ENCODE data around the gene KCNK7.

Gene KCNK7

DNA sequence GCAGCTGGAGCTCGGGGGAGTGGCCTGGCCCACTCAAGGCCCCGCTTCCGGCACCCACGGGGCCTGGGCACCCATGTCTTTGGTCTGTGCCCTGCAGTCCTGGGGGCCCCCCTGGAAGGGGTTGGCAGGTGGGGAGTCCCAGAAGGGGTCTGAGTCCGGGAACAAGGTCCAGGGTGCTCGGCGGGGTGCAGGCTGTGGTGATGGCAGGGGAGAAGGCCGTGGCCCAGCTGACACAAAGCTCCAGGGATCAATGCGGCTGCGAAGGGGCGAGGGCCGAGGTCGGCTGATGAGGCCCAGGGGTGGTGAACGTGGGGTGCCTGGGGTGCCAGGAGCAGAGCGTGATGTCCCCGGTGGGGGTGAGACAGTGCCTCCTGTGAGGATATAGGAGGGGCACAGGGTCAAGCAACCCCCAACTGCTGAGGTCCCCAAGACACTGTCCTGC, 2.7 kb upstream of the KCNK7 start:
- Histone ChIP-seq H3K27ac (no peak overlapping the region), H3K27me3 (ENCODE audit: insufficient read depth, low read depth) (no peaks in the 10 kb centered on the region), H3K4me3 (IDR thresholded peaks at IDR 0.05; ENCODE audit: insufficient read depth, low read depth, low read length) (no peak overlapping the region), H3K79me2 (ENCODE audit: insufficient read depth, low read depth) (no peaks in the 10 kb centered on the region), H3K9ac (no peak overlapping the region), H3K4me2 (no peak overlapping the region), H2AFZ (ENCODE audit: low read depth) (no peak overlapping the region), H4K20me1 (ENCODE audit: insufficient read depth) (no peaks in the 10 kb centered on the region), H3K4me1 (ENCODE audit: low read depth, poor library complexity, severe bottlenecking) (peaks cover 14% of the 10 kb centered on the region), H3K36me3 (ENCODE audit: insufficient read depth) (no peaks in the 10 kb centered on the region)
- TF ChIP-seq, protein P1, sequence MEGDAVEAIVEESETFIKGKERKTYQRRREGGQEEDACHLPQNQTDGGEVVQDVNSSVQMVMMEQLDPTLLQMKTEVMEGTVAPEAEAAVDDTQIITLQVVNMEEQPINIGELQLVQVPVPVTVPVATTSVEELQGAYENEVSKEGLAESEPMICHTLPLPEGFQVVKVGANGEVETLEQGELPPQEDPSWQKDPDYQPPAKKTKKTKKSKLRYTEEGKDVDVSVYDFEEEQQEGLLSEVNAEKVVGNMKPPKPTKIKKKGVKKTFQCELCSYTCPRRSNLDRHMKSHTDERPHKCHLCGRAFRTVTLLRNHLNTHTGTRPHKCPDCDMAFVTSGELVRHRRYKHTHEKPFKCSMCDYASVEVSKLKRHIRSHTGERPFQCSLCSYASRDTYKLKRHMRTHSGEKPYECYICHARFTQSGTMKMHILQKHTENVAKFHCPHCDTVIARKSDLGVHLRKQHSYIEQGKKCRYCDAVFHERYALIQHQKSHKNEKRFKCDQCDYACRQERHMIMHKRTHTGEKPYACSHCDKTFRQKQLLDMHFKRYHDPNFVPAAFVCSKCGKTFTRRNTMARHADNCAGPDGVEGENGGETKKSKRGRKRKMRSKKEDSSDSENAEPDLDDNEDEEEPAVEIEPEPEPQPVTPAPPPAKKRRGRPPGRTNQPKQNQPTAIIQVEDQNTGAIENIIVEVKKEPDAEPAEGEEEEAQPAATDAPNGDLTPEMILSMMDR (conservative IDR thresholded peaks at IDR 0.05; ENCODE audit: low read depth, low read length) = no peak

DNA sequence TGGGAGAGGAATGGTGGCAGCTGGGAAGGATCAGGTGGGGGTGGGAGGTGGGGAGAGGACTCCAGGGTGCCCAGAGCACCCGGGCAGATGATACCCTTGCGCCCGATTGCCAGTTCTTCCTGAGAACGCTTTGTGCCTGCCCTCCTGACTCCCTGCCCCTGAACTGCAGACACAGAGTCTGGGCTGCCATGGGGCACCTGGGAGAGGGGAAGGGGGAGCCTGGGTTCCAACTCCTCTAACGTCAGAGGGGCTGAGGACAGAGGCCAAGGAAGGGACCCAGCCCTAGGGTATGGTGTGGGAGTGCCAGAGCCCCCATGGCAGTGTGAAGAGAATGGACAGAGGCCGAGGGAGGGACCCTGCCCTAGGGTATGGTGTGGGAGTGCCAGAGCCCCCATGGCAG, 920 bp upstream of the KCNK7 start:
- no peak overlapping the region for H3K4me2 ChIP-seq
- H3K36me3 ChIP-seq (ENCODE audit: insufficient read depth) = no peaks in the 10 kb centered on the region
- no peaks in the 10 kb centered on the region for H3K27me3 ChIP-seq (ENCODE audit: insufficient read depth, low read depth)
- H3K4me1 ChIP-seq (ENCODE audit: low read depth, poor library complexity, severe bottlenecking) = peaks cover 14% of the 10 kb centered on the region
- no peaks in the 10 kb centered on the region for H4K20me1 ChIP-seq (ENCODE audit: insufficient read depth)
- H3K79me2 ChIP-seq (ENCODE audit: insufficient read depth, low read depth) = no peaks in the 10 kb centered on the region
- TF ChIP-seq, protein P1 (conservative IDR thresholded peaks at IDR 0.05; ENCODE audit: low read depth, low read length) = no peak
- H2AFZ ChIP-seq (ENCODE audit: low read depth) = no peak overlapping the region
- H3K4me3 ChIP-seq (IDR thresholded peaks at IDR 0.05; ENCODE audit: insufficient read depth, low read depth, low read length) = no peak overlapping the region
- no peak overlapping the region for H3K9ac ChIP-seq
- no peak overlapping the region for H3K27ac ChIP-seq

- H4K20me1 ChIP-seq (ENCODE audit: insufficient read depth) = no peaks in the 10 kb centered on the region
Observed at GRCh38 chr11:65595131-65595530, 469 bp downstream of the KCNK7 start.

GRCh38 chr11:65593518-65594414, 1.8 kb downstream of the KCNK7 start:
- H2AFZ ChIP-seq (ENCODE audit: low read depth) = no peak overlapping the region
- H3K27ac ChIP-seq = no peak overlapping the region
- H3K4me3 ChIP-seq (IDR thresholded peaks at IDR 0.05; ENCODE audit: insufficient read depth, low read depth, low read length) = no peak overlapping the region
- H3K79me2 ChIP-seq (ENCODE audit: insufficient read depth, low read depth) = no peaks in the 10 kb centered on the region
- peaks cover 41% of the 10 kb centered on the region for H3K4me1 ChIP-seq (ENCODE audit: low read depth, poor library complexity, severe bottlenecking)
- no peaks in the 10 kb centered on the region for H3K27me3 ChIP-seq (ENCODE audit: insufficient read depth, low read depth)
- H3K4me2 ChIP-seq = no peak overlapping the region
- no peak overlapping the region for H3K9ac ChIP-seq
- no peaks in the 10 kb centered on the region for H4K20me1 ChIP-seq (ENCODE audit: insufficient read depth)
- TF ChIP-seq, protein P1 (conservative IDR thresholded peaks at IDR 0.05; ENCODE audit: low read depth, low read length) = peak; percentile 65; the same call in 1 of the 2 replicates
- H3K36me3 ChIP-seq (ENCODE audit: insufficient read depth) = no peaks in the 10 kb centered on the region

More at GRCh38 chr11:65595131-65595530, 469 bp downstream of the KCNK7 start:
- H3K4me2 ChIP-seq = no peak overlapping the region
- H3K4me3 ChIP-seq (IDR thresholded peaks at IDR 0.05; ENCODE audit: insufficient read depth, low read depth, low read length) = no peak overlapping the region
- no peak overlapping the region for H2AFZ ChIP-seq (ENCODE audit: low read depth)
- H3K27me3 ChIP-seq (ENCODE audit: insufficient read depth, low read depth) = no peaks in the 10 kb centered on the region
- H3K36me3 ChIP-seq (ENCODE audit: insufficient read depth) = no peaks in the 10 kb centered on the region
- no peak overlapping the region for H3K9ac ChIP-seq
- H3K79me2 ChIP-seq (ENCODE audit: insufficient read depth, low read depth) = no peaks in the 10 kb centered on the region
- TF ChIP-seq, protein P1 (conservative IDR thresholded peaks at IDR 0.05; ENCODE audit: low read depth, low read length) = no peak
- H3K4me1 ChIP-seq (ENCODE audit: low read depth, poor library complexity, severe bottlenecking) = peaks cover 28% of the 10 kb centered on the region
- no peak overlapping the region for H3K27ac ChIP-seq
